Muscle layer of colon (tissue), 2 donors: ENCODE measurements around the gene PSMD8.
A peak's percentile ranks its signal among the peaks of the same experiment; 100 is the strongest.
"Not testable (repeated sequence)": the region's sequence is repeated elsewhere in the genome, so short reads cannot be mapped to it uniquely, and the experiment has no call there.

Experiments
- H3K27ac ChIP-seq: one replicate; pipeline ENCODE4 v1.7.0; 2013; ENCODE audit warnings: low read depth, mild to moderate bottlenecking, low read length, moderate library complexity
- H3K27me3 ChIP-seq, 2 donors: one replicate each; pipeline ENCODE4 v1.7.0; 2013; ENCODE audit warnings: low read length in 2 of 2, mild to moderate bottlenecking in 2 of 2; ENCODE audit not compliant: insufficient read depth in 2 of 2, control insufficient read depth in 1 of 2
- H3K36me3 ChIP-seq: one replicate; pipeline ENCODE4 v1.7.0; 2013; ENCODE audit warnings: mild to moderate bottlenecking, low read length; ENCODE audit not compliant: insufficient read depth
- H3K4me1 ChIP-seq: one replicate; pipeline ENCODE4 v1.7.0; 2013; ENCODE audit warnings: mild to moderate bottlenecking, low read length; ENCODE audit not compliant: insufficient read depth
- H3K4me3 ChIP-seq, 2 donors: one replicate each; pipeline ENCODE4 v1.7.0; 2013; ENCODE audit warnings: low read length in 2 of 2, low read depth in 1 of 2, mild to moderate bottlenecking in 1 of 2, moderate library complexity in 1 of 2
- H3K9ac ChIP-seq: one replicate; pipeline ENCODE4 v1.7.0; 2013; ENCODE audit warnings: low read length
- H3K9me3 ChIP-seq: one replicate; pipeline ENCODE4 v1.7.0; 2013; ENCODE audit warnings: mild to moderate bottlenecking, low read length
- donor health status: abdominal sarcoma.
- donor health status: Adenocarcinoma of cecum.

PSMD8 gene

DNA sequence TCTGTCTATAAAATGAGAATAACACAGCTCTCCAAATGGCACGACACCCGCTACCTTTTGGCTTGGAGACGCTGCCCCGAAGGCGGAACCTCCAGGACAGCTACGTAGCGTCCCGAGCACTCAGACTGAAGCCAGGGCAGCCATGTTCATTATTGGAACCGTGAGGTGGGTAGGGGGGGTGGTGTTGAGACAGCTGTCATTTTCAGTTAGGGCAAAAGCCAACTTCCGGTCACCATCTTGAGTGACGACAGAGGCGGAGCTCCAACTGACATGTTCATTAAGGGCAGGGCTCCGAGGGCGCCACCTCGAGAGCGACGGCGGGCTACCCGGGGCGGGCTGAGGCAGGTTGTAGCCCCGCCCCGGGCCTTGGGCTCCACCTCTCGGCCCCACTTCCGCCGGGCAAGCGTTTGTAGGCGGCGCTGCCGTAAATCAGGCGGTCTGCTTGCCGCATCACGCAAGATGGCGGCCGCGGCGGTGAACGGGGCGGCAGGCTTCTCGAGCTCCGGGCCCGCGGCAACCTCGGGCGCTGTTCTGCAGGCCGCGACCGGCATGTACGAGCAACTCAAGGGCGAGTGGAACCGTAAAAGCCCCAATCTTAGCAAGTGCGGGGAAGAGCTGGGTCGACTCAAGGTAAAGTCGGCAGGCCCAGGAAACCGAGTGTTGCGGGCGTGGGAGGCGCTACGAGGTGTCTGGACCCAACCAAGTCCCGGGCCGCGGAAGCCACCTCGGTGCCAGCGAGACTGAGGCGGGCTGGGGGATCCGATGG lies at the start of gene PSMD8:
Gene PSMD8, plus strand, starts transcription at position 240 of the 766 bp plus-strand sequence. Its CDS starts 31 bp downstream, at position 271.
- H3K27ac ChIP-seq, result peak within 1 kb of the TSS; percentile 87
- H3K9ac ChIP-seq, result peak within 1 kb of the TSS; percentile 96
- peak within 1 kb of the TSS; percentile 90 to 96 for H3K4me3 ChIP-seq
- H3K27me3 ChIP-seq, result no peaks in the 10 kb centered on the region
- H3K9me3 ChIP-seq, result no peaks in the 10 kb centered on the region
- peaks cover 23% of the 10 kb centered on the region for H3K36me3 ChIP-seq
- peaks cover 19% of the 10 kb centered on the region for H3K4me1 ChIP-seq

DNA sequence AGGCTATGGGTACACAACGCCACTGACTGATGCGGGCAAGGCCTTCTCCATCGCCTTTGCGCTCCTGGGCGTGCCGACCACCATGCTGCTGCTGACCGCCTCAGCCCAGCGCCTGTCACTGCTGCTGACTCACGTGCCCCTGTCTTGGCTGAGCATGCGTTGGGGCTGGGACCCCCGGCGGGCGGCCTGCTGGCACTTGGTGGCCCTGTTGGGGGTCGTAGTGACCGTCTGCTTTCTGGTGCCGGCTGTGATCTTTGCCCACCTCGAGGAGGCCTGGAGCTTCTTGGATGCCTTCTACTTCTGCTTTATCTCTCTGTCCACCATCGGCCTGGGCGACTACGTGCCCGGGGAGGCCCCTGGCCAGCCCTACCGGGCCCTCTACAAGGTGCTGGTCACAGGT lies 47.8 kb upstream of the PSMD8 start:
- no peaks in the 10 kb centered on the region for H3K27me3 ChIP-seq
- no peaks in the 10 kb centered on the region for H3K9me3 ChIP-seq
- H3K4me1 ChIP-seq, result peaks cover 7% of the 10 kb centered on the region
- no peak overlapping the region for H3K4me3 ChIP-seq
- no peak overlapping the region for H3K27ac ChIP-seq
- H3K36me3 ChIP-seq, result peaks cover 30% of the 10 kb centered on the region
- H3K9ac ChIP-seq, result no peak overlapping the region

DNA sequence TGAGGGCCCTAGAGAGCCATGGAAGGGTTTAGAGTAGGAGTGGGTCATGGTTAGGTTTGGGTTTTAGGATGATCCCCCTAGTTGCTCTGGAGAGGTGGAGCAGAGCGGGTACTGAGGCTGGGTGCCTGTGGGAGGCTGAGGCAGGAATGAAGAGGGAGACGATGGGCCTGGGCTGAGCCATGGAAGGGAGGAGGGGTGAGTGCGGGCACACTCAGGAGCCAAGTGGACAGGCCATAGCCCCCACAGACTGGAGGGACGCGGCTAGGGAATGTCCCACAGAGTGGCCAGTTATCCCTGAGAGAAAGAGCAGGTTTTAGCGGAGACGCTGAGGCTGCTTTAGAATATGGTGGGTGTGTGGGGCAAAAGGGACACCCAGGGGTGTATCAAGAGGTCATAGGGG lies 44.7 kb upstream of the PSMD8 start:
- Histone ChIP-seq H3K36me3 (peaks cover 26% of the 10 kb centered on the region), H3K9ac (no peak overlapping the region), H3K4me3 (no peak overlapping the region)

DNA sequence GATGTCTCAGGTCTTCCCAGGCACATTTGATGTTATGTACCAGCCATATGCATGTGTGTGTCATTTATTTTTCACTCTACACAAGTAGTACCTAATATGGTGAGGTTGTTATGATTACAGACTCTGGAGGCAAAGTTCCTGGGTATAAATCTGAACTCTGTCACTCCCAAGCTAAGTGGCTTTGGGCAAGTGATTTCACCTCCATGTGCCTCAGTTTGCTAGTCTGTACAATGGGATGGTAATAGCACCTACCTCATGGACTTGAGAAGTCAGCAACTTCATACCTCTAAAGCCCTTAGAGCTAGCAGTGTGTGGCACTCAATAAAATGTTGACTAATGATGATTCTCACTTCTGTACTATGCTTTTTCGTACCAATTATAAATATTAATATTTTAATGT lies 42.6 kb upstream of the PSMD8 start:
- no peak overlapping the region for H3K9ac ChIP-seq
- H3K9me3 ChIP-seq, result no peaks in the 10 kb centered on the region
- H3K4me1 ChIP-seq, result no peaks in the 10 kb centered on the region
- H3K4me3 ChIP-seq, result no peak overlapping the region
- no peaks in the 10 kb centered on the region for H3K27me3 ChIP-seq
- no peak overlapping the region for H3K27ac ChIP-seq
- peaks cover 18% of the 10 kb centered on the region for H3K36me3 ChIP-seq

More for the DNA sequence above, 44.7 kb upstream of the PSMD8 start:
- H3K27ac ChIP-seq, result no peak overlapping the region
- no peaks in the 10 kb centered on the region for H3K9me3 ChIP-seq
- H3K27me3 ChIP-seq, result no peaks in the 10 kb centered on the region
- no peaks in the 10 kb centered on the region for H3K4me1 ChIP-seq

DNA sequence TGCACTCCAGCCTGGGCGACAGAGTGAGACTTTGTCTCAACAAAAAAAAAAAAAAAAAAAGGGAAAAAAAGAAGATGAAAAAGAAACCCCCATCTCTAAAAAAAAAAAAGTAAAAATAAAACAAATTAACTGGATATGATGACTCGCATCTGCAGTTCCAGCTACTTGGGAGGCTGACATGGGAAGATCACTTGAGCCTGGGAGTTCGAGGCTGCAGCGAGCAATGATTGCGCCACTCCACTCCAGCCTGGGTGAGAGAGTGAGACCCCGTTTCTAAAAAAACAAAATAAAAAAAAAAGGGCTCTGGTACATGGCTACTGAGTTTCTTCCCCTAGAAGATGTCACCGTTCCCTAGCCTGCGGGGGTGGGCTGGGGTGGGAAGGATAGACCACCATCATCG lies 41.1 kb upstream of the PSMD8 start:
- H3K27me3 ChIP-seq, result no peaks in the 10 kb centered on the region
- peaks cover 4% of the 10 kb centered on the region for H3K4me1 ChIP-seq
- no peak overlapping the region for H3K4me3 ChIP-seq
- no peaks in the 10 kb centered on the region for H3K9me3 ChIP-seq
- H3K27ac ChIP-seq, result no peak overlapping the region
- H3K9ac ChIP-seq, result no peak overlapping the region
- peaks cover 3% of the 10 kb centered on the region for H3K36me3 ChIP-seq

DNA sequence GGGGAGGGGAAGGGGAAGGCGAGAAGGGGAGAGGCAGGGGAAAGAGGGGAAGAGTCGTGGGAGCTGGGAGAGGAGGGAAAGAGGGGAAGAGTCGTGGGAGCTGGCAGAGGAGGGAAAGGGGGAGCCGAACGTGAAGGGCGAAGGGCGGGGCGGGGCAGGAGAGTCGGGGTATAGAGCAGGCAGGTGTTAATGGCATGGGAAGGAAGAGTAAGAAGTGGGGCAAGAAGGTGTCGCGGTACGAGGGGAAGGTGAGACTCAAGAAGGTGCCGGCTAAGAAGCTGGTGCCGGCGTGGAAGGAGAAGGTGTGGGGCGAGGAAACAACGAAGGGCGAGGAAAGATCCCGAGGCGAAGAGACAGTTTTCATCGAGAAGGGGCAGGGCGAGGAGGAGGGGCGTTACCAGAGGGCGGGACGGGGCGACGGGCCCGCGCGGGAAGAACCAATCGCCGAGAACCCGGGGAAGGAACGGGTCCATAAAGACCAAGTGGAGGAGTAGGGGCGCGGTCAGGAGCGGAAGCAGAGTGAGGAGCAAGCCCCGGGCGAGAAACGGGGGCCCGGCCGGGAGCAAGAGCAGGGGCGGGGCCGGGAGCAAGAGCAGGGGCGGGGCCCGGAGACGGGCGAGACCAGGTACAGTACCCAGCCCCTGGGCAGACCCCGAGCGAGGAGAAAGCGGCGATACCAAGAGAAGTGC lies 38.3 kb upstream of the PSMD8 start:
- peak overlapping the region; percentile 90 for H3K27ac ChIP-seq
- peak overlapping the region; percentile 57 for H3K9ac ChIP-seq
- H3K4me1 ChIP-seq, result peaks cover 4% of the 10 kb centered on the region
- H3K27me3 ChIP-seq, result no peaks in the 10 kb centered on the region
- no peaks in the 10 kb centered on the region for H3K9me3 ChIP-seq
- peak overlapping the region; percentile 71 to 85 for H3K4me3 ChIP-seq
- H3K36me3 ChIP-seq, result peaks cover 7% of the 10 kb centered on the region

DNA sequence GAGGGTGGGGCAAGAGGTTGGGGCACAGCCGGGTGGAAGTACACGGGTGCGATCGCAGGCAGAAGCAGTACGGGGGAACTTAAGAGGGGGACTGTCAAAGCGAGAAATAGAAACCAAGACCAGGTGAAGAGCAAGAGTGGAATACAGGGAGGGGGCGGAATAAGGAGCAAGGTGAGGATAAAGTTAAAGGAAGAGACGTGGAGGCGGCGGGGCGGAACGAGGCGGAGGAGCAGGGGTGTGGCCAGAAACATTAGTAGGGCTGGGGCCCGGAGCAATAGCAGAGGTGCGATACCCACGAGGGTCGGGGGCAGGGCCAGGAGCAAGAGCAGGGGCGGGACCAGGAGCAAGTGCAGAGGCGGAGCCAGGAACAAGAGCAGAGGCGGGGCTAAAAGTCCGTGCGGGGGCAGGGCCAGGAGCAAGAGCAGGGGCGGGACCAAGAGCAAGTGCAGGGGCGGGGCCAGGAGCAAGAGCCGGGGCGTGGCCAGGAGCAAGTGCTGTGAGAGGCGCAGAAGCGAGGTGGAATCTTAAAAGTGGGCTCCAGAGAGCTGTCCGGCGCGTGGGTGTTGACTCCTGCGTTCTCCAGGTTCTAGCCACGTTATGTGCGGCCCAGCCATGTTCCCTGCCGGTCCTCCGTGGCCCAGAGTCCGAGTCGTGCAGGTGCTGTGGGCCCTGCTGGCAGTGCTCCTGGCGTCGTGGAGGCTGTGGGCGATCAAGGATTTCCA lies 37.6 kb upstream of the PSMD8 start:
- Histone ChIP-seq H3K27me3 (no peaks in the 10 kb centered on the region), H3K9me3 (no peaks in the 10 kb centered on the region), H3K27ac (peak overlapping the region; percentile 90), H3K4me1 (peaks cover 4% of the 10 kb centered on the region), H3K9ac (peak overlapping the region; percentile 57), H3K36me3 (peaks cover 8% of the 10 kb centered on the region), H3K4me3 (peak overlapping the region; percentile 71 to 85)

DNA sequence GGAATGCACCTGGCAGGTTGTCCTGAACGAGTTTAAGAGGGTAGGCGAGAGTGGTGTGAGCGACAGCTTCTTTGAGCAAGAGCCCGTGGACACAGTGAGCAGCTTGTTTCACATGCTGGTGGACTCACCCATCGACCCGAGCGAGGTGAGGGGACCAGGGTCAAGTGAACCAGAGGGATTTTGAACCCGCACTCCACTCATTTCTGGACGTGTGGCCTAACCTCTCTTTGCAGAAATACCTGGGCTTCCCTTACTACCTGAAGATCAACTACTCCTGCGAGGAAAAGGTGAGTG lies 37.1 kb upstream of the PSMD8 start:
- H3K27ac ChIP-seq, result no peak overlapping the region
- H3K9me3 ChIP-seq, result no peaks in the 10 kb centered on the region
- peaks cover 8% of the 10 kb centered on the region for H3K36me3 ChIP-seq
- peak overlapping the region in 1 of 2 donors; percentile 85 for H3K4me3 ChIP-seq
- no peaks in the 10 kb centered on the region for H3K27me3 ChIP-seq
- no peak overlapping the region for H3K9ac ChIP-seq
- peaks cover 4% of the 10 kb centered on the region for H3K4me1 ChIP-seq

DNA sequence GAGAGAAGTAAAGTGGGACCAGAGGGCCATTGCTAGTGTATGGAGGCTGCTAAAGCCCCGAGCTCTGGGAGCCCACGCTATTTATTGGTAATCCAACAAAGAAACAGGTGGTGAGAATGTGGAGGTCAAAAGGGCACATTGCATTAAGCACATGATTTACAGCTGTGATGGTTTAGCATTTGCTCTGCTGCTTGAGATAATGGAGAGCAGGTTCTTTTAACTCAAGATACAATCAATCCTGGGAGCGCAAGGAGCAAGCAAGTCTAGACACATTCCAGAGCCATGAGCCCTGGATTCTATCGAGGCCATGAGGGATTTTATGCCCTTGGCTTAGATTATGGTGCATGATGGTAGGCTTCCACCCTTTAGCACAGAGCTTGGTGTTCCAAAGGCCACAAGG lies 35.4 kb upstream of the PSMD8 start:
- not testable (repeated sequence) for H3K27me3 ChIP-seq, H3K4me1 ChIP-seq, H3K27ac ChIP-seq, H3K9ac ChIP-seq, H3K36me3 ChIP-seq, H3K9me3 ChIP-seq, H3K4me3 ChIP-seq

DNA sequence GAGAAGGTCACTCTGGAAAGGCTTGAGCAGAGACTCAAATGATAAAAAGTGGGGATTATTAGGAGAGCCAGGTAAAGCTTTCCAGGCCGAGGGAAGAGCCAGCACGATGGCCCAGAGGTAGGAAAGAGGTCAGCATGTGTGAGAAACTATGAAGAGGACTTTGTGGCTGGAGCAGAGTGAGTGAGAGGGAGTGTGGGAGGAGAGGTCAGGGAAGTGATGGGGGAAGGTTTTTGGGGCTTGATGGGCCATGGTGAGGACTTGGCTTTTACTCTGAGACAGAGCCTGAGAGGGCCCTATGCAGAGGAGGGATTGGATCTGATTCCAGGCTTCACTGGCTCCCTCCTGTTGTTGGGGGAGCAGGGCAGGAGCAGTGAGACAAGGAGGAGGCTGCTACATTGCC lies 33.4 kb upstream of the PSMD8 start:
- no peak overlapping the region for H3K27ac ChIP-seq
- H3K9ac ChIP-seq, result no peak overlapping the region
- peaks cover 8% of the 10 kb centered on the region for H3K36me3 ChIP-seq
- peaks cover 4% of the 10 kb centered on the region for H3K4me1 ChIP-seq
- no peaks in the 10 kb centered on the region for H3K27me3 ChIP-seq
- H3K9me3 ChIP-seq, result no peaks in the 10 kb centered on the region
- no peak overlapping the region for H3K4me3 ChIP-seq

DNA sequence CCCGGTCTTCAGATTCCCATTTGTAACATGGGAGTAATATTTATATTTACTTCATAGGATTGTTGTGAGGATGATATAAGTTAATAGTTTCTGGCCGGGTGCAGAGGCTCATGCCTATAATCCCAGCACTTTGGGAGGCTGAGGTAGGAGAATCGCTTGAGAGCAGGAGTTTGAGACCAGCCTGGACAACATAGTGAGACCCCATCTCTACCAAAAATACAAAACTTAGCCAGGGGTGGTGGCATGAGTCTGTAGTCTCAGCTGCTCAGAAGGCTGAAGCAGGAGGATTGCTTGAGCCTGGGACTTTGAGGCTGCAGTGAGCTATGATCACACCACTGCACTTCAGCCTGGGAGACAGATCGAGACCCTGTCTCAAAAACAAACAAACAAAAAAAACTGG lies 27.5 kb upstream of the PSMD8 start:
- Histone ChIP-seq H3K4me3 (no peak overlapping the region), H3K9ac (no peak overlapping the region), H3K27me3 (peaks cover 0 to 1% of the 10 kb centered on the region in 2 donors), H3K4me1 (no peaks in the 10 kb centered on the region), H3K36me3 (no peaks in the 10 kb centered on the region), H3K27ac (no peak overlapping the region), H3K9me3 (no peaks in the 10 kb centered on the region)
